Epithelial cell of proximal tubule (primary cell): ENCODE data around the gene DAND5. TPM values are rescaled to one million over a fixed set of nuclear protein-coding genes. Genes with fewer than 3 reads are reported as not detected.
"Not testable (repeated sequence)": the region's sequence is repeated elsewhere in the genome, so short reads cannot be mapped to it uniquely, and the experiment has no call there.

Experiments
- DNase-seq: peaks from one replicate; pipeline ENCODE4 v3.0.0-alpha.2; 2011; ENCODE audit warnings: low read depth
- H3K4me3 ChIP-seq: 2 replicates; pipeline ENCODE4 v1.5.1; 2011; ENCODE audit warnings: low read depth, mild to moderate bottlenecking, low read length
- CTCF ChIP-seq: conservative IDR thresholded peaks from 2 replicates; pipeline ENCODE4 v1.5.1; 2012; ENCODE audit warnings: low read depth, mild to moderate bottlenecking, low read length
- total RNA-seq: library from RNA; depleted of rRNA; stranded (reverse); fragments of >200 nt; gene quantifications from 2 replicates; pipeline ENCODE4 v1.2.3, GENCODE V29; 2015

Gene DAND5
- total RNA-seq, 1 donor from 2014 or later: 0.06 TPM

GRCh38 chr19:12973236-12973635 is 3.9 kb downstream of the DAND5 start:
- DNase-seq: no peak

GRCh38 chr19:12974301-12975220 is 5.2 kb downstream of the DAND5 start:
- no peak overlapping the region for H3K4me3 ChIP-seq
- no peak for DNase-seq
- TF ChIP-seq CTCF: no peak

More at GRCh38 chr19:12973236-12973635, 3.9 kb downstream of the DAND5 start:
- no peak overlapping the region for H3K4me3 ChIP-seq
- TF ChIP-seq CTCF: no peak

GRCh38 chr19:12975221-12975741 is 5.9 kb downstream of the DAND5 start:
- no peak overlapping the region for H3K4me3 ChIP-seq
- TF ChIP-seq CTCF: no peak
- no peak for DNase-seq

GRCh38 chr19:12976109-12976508 is 6.7 kb downstream of the DAND5 start:
- not testable (repeated sequence) for H3K4me3 ChIP-seq, DNase-seq

- TF ChIP-seq CTCF: no peak
- DNase-seq: no peak
- H3K4me3 ChIP-seq: no peak overlapping the region
These were observed 10.6 kb downstream of the DAND5 start for GRCh38 chr19:12979974-12980373.

GRCh38 chr19:12982648-12983047 is 13.3 kb downstream of the DAND5 start:
- H3K4me3 ChIP-seq: no peak overlapping the region
- TF ChIP-seq CTCF: no peak
- DNase-seq: no peak

GRCh38 chr19:12983091-12983490 is 13.7 kb downstream of the DAND5 start:
- TF ChIP-seq CTCF: no peak
- no peak for DNase-seq
- H3K4me3 ChIP-seq: peak overlapping the region; percentile 40
